ENCODE results near the gene PARVA. TPM values are rescaled to one million over a fixed set of nuclear protein-coding genes. Genes with fewer than 3 reads are reported as not detected.

PARVA gene
- polyA plus RNA-seq, 3 donors, result not detected

- DNase-seq, result no peak
- intact Hi-C loops (cut with micrococcal nuclease), result no loop called here
- Mint-ChIP-seq H3K27ac (no peak overlapping the region), H3K27me3 (ENCODE audit: low read depth in 3 of 3) (peaks cover 0 to 3% (median 2%) of the 10 kb centered on the region in 3 donors), H3K9me3 (peaks cover 0 to 4% (median 0%) of the 10 kb centered on the region in 7 donors), H3K36me3 (no peaks in the 10 kb centered on the region), H3K4me1 (no peaks in the 10 kb centered on the region), H3K4me3 (no peak overlapping the region)
- no peak overlapping the region for H3K4me2 ChIP-seq (replicated peaks; ENCODE audit: extremely low read depth, low read length, poor library complexity, severe bottlenecking)
- H3K4me3 ChIP-seq (replicated peaks in 1 of 3; ENCODE audit: low read depth in 2 of 3, low read length in 3 of 3), result no peak overlapping the region
- H3K9ac ChIP-seq (ENCODE audit: insufficient read depth, low read length, poor library complexity, severe bottlenecking), result no peak overlapping the region
- H3K36me3 ChIP-seq (replicated peaks in 1 of 2; ENCODE audit: control insufficient read depth in 1 of 2, insufficient read depth in 2 of 2, low read length in 2 of 2), result no peaks in the 10 kb centered on the region
- no peaks in the 10 kb centered on the region for H3K79me2 ChIP-seq (ENCODE audit: insufficient read depth, low read length)
- H4K20me1 ChIP-seq (ENCODE audit: insufficient read depth, low read length), result no peaks in the 10 kb centered on the region
- no peaks in the 10 kb centered on the region for H3K9me3 ChIP-seq (replicated peaks in 1 of 2; ENCODE audit: control insufficient read depth in 1 of 2, insufficient read depth in 1 of 2, low read length in 2 of 2)
- H3K27me3 ChIP-seq (ENCODE audit: control insufficient read depth in 2 of 2, insufficient read depth in 2 of 2, low read length in 2 of 2), result no peaks in the 10 kb centered on the region
- no peak for TF ChIP-seq CTCF (IDR thresholded peaks at IDR 0.05)
- no peaks in the 10 kb centered on the region for H3K4me1 ChIP-seq (ENCODE audit: control insufficient read depth in 1 of 2, insufficient read depth in 2 of 2, low read length in 2 of 2)
- no peak overlapping the region for H2AFZ ChIP-seq (ENCODE audit: insufficient read depth, low read depth, low read length, poor library complexity, severe bottlenecking)
- 87% methylated on average over 4 of the region's 9 CpGs for WGBS (ENCODE audit: insufficient coverage)
- no peak overlapping the region for H3K27ac ChIP-seq (ENCODE audit: low read depth in 1 of 2, low read length in 2 of 2)
These were observed 166.4 kb downstream of the PARVA start for GRCh38 chr11:12543596-12544415.

- Histone ChIP-seq H3K36me3 (replicated peaks in 1 of 2; ENCODE audit: control insufficient read depth in 1 of 2, insufficient read depth in 2 of 2, low read length in 2 of 2) (no peaks in the 10 kb centered on the region), H3K4me1 (ENCODE audit: control insufficient read depth in 1 of 2, insufficient read depth in 2 of 2, low read length in 2 of 2) (no peaks in the 10 kb centered on the region), H3K27ac (ENCODE audit: low read depth in 1 of 2, low read length in 2 of 2) (no peak overlapping the region), H3K4me2 (replicated peaks; ENCODE audit: extremely low read depth, low read length, poor library complexity, severe bottlenecking) (no peak overlapping the region), H3K9me3 (replicated peaks in 1 of 2; ENCODE audit: control insufficient read depth in 1 of 2, insufficient read depth in 1 of 2, low read length in 2 of 2) (no peaks in the 10 kb centered on the region), H3K4me3 (replicated peaks in 1 of 3; ENCODE audit: low read depth in 2 of 3, low read length in 3 of 3) (no peak overlapping the region), H3K79me2 (ENCODE audit: insufficient read depth, low read length) (no peaks in the 10 kb centered on the region), H4K20me1 (ENCODE audit: insufficient read depth, low read length) (no peaks in the 10 kb centered on the region), H3K27me3 (ENCODE audit: control insufficient read depth in 2 of 2, insufficient read depth in 2 of 2, low read length in 2 of 2) (no peaks in the 10 kb centered on the region), H3K9ac (ENCODE audit: insufficient read depth, low read length, poor library complexity, severe bottlenecking) (no peak overlapping the region), H2AFZ (ENCODE audit: insufficient read depth, low read depth, low read length, poor library complexity, severe bottlenecking) (no peak overlapping the region)
- H3K4me3 Mint-ChIP-seq, result no peak overlapping the region
- no peak overlapping the region for H3K27ac Mint-ChIP-seq
- no peaks in the 10 kb centered on the region for H3K4me1 Mint-ChIP-seq
- peaks cover 0 to 3% (median 2%) of the 10 kb centered on the region in 3 donors for H3K27me3 Mint-ChIP-seq (ENCODE audit: low read depth in 3 of 3)
- DNase-seq, result no peak
- peaks cover 0 to 4% (median 0%) of the 10 kb centered on the region in 7 donors for H3K9me3 Mint-ChIP-seq
- TF ChIP-seq CTCF (IDR thresholded peaks at IDR 0.05), result no peak
- H3K36me3 Mint-ChIP-seq, result no peaks in the 10 kb centered on the region
- WGBS (ENCODE audit: insufficient coverage), result 96% methylated on average over 13 of the region's 13 CpGs
- intact Hi-C loops (cut with micrococcal nuclease), result no loop called here
These were observed 167.8 kb downstream of the PARVA start for GRCh38 chr11:12544986-12545775.
